SK-N-MC (cell line): ENCODE results near the gene TRIM77.
"Not testable (repeated sequence)": the region's sequence is repeated elsewhere in the genome, so short reads cannot be mapped to it uniquely, and the experiment has no call there.

ENCODE experiments used
- DNase-seq: peaks from one replicate; pipeline ENCODE4 v3.0.0-alpha.2; 2011; ENCODE audit warnings: low read depth, low spot score
- H3K27ac ChIP-seq: fragments of 200-600 bp; sonication (generic); 2 replicates; pipeline ENCODE4 v1.5.1; 2016; ENCODE audit warnings: mixed run types
- H3K36me3 ChIP-seq: fragments of 200-600 bp; sonication (generic); 2 replicates; pipeline ENCODE4 v1.6.1; 2017; ENCODE audit warnings: antibody characterized with exemption, low read length, mixed read lengths; ENCODE audit not compliant: insufficient read depth
- H3K4me3 ChIP-seq: fragments of 200-600 bp; sonication (generic); 2 replicates; pipeline ENCODE4 v1.5.1; 2016
- H3K9ac ChIP-seq: fragments of 200-600 bp; sonication (generic); 2 replicates; pipeline ENCODE4 v1.8.0; 2017; ENCODE audit warnings: mixed run types, mixed read lengths; ENCODE audit not compliant: insufficient read length
- H3K9me3 ChIP-seq: fragments of 200-600 bp; sonication (generic); 2 replicates; pipeline ENCODE4 v1.6.1; 2017; ENCODE audit warnings: low read depth, mild to moderate bottlenecking, antibody characterized with exemption, low read length, moderate library complexity, mixed read lengths
- POLR2AphosphoS5 ChIP-seq: IDR thresholded peaks from 2 replicates; pipeline ENCODE4 v1.6.1; 2012; ENCODE audit warnings: mild to moderate bottlenecking, low read depth, low read length, borderline replicate concordance

TRIM77 gene, protein sequence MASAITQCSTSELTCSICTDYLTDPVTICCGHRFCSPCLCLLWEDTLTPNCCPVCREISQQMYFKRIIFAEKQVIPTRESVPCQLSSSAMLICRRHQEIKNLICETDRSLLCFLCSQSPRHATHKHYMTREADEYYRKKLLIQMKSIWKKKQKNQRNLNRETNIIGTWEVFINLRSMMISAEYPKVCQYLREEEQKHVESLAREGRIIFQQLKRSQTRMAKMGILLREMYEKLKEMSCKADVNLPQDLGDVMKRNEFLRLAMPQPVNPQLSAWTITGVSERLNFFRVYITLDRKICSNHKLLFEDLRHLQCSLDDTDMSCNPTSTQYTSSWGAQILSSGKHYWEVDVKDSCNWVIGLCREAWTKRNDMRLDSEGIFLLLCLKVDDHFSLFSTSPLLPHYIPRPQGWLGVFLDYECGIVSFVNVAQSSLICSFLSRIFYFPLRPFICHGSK

DNA sequence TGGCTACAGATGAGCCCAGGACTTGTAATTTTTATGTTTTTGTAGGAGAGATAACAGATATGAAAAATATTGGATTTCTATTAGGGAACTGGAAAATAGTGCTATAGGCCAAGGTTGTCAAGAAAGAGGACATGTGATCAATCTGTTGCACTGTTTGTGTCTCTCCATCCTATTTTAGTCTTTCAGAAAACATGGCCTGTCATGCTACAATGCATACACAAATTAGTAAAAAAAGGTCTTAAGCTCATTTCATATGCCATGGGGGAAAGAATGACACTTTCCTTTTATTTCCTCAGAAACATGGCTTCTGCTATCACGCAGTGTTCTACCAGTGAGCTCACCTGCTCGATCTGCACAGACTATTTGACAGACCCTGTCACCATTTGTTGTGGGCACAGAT lies at the start of gene TRIM77:
TRIM77 (plus strand) TSS at position 301 of the 400 bp plus-strand sequence; CDS start at position 301, 0 bp downstream.
- not testable (repeated sequence) for H3K36me3 ChIP-seq, H3K9me3 ChIP-seq, H3K27ac ChIP-seq, H3K4me3 ChIP-seq, DNase-seq, H3K9ac ChIP-seq

DNA sequence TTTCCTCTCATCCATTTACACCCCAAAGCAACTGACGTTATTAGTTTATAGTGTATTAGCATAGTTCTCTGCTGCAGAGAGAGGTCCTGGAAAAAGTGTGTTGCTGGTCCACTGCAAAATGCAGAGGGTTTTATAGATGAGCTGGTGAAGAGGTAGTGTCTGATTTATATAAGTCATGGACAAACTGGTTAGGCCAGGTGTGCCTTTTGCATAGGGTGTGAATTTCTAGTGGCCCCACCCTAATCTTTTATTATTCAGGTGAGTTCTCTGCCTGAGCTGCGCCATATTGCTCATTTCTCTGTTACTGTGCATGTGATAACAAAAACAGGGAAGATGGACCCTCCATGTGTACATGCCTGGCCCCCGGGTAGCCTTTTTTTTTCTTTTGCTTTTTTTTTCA lies 43.1 kb upstream of the TRIM77 start:
- no peak for DNase-seq
- Histone ChIP-seq H3K9ac (no peak overlapping the region), H3K4me3 (no peak overlapping the region), H3K36me3 (no peaks in the 10 kb centered on the region), H3K9me3 (no peaks in the 10 kb centered on the region), H3K27ac (no peak overlapping the region)
- no peak for TF ChIP-seq POLR2AphosphoS5

DNA sequence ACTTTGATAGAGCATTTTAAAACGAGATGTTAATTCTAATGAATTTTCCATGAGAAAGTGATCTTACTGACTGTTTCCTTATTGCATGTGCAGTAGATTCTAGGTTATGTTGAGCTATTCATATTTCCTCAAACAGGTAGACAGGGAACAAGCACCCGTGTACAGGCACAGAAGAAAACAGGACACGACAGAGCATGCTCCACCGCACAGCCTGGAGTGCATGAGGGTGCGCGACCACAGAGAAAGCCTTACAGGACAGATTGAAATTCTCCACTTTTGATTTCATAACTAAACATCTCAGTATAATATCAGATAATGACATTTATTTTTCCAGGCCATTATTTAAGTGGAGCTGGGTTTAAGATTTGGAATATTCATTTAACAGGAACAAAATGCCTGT lies 41.9 kb upstream of the TRIM77 start:
- not testable (repeated sequence) for H3K27ac ChIP-seq, H3K36me3 ChIP-seq, DNase-seq, H3K4me3 ChIP-seq, H3K9ac ChIP-seq, H3K9me3 ChIP-seq

DNA sequence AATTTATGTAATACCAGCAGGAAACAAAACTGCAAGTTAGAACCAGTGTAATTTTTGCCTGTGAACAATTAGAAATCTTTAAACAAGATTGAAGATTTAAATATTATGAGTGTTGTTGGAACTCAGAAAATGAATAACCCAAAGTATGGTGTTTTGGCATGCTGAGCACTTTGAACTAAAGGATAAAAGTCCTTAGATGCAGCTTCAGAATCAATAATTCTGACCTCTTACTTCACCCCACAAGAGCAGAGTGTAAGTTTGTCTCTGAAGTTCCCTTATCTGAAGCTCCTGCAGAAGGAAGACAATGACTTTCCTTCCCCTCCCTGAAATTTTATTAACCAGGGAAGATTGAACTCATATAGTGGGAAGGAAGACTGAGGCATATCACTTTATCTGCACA lies 40.5 kb upstream of the TRIM77 start:
- H3K9me3 ChIP-seq, H3K4me3 ChIP-seq: not testable (repeated sequence)

DNA sequence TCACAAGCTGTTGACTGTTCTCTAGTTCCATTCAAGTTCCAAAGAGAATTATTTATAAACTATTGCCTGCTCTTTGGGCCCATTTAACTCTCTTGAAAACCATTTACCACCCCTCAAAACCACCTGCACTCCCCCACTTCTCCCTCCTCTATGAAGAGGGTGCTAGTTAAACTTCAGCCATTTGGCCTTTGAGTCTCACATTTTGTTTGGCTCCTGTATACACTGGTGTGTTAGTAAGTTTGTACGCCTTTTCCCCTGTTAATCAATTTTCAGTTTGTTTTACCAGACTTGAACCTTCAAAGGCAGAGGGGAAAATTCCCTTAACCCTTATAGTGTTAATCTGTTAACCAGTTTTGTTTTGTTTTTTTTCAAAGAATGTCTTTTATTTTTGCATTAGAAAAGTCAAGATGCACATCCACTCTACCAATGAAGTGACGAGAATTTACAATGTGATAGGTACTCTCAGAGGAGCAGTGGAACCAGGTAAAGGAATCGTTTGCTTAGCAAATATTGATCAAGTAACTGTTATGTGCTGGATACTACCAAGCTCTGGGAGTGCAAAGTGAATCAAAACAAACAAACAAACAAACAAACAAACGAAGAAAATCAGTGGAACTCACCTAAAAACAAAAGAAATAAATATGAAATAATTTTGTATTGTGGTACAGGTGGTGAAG lies 40.0 kb upstream of the TRIM77 start:
- H3K4me3 ChIP-seq, H3K27ac ChIP-seq, H3K9me3 ChIP-seq, H3K9ac ChIP-seq, H3K36me3 ChIP-seq, DNase-seq: not testable (repeated sequence)

More for the DNA sequence above, 40.5 kb upstream of the TRIM77 start:
- H3K9ac ChIP-seq, DNase-seq, H3K27ac ChIP-seq, H3K36me3 ChIP-seq: not testable (repeated sequence)

DNA sequence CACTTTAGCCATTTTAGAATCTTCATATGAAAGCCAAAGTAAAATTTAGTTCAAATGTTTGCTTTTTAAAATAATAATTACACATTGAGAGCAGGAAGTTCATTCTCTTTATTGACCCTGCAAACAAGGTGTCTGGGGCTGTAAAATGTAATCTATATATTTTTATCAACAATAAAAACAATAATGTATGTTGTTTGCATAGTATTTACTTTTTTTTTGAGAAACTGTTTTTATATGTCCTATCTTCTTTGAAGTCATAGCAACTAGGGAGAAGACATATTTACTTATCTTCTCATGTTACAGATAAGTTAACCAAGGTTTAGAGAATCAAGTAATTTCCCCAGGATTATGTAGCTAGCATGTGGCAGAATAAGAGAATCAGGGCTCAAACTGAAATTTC lies 37.6 kb upstream of the TRIM77 start:
- H3K4me3 ChIP-seq, H3K27ac ChIP-seq, H3K9ac ChIP-seq, H3K36me3 ChIP-seq, DNase-seq, H3K9me3 ChIP-seq: not testable (repeated sequence)

DNA sequence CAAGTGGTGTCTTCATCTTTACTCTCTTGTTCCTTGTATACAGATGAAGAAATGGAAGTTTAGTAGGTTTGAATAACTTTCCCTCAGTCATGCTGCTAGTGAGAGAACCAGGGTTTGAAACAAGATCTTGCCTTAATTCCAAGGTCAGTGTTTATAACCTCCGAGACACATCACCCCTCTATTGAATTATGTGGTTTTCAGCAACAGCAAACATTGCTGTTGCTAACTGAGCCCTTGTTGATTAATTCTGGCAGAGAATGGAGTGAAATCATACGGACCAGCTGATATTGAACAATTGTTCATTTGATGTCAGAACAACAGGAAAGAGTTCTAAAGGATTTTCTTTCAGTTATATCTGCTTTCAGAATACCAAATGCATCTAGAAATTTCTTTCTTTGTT lies 36.7 kb upstream of the TRIM77 start:
- not testable (repeated sequence) for H3K9me3 ChIP-seq, H3K27ac ChIP-seq, H3K4me3 ChIP-seq, H3K36me3 ChIP-seq, DNase-seq, H3K9ac ChIP-seq

DNA sequence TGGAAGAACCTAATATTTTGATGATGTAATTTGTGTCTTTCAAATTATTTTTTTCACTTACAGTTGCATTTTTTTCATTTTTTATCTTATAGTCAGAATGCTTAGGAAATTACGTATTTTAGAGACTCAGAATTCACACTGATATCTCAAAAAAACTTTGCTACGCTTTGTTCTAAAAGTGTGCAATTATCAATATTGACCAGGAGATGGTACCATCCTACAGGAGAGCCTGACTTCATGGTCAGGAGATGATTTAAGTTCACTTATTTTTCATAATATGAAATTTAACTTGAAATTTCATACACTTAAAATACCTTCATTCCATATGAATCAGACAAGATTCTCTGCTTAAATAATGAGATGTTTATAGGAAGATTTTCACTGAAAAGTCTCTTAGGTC lies 34.7 kb upstream of the TRIM77 start:
- H3K9ac ChIP-seq, H3K4me3 ChIP-seq, H3K27ac ChIP-seq, H3K36me3 ChIP-seq, DNase-seq, H3K9me3 ChIP-seq: not testable (repeated sequence)

DNA sequence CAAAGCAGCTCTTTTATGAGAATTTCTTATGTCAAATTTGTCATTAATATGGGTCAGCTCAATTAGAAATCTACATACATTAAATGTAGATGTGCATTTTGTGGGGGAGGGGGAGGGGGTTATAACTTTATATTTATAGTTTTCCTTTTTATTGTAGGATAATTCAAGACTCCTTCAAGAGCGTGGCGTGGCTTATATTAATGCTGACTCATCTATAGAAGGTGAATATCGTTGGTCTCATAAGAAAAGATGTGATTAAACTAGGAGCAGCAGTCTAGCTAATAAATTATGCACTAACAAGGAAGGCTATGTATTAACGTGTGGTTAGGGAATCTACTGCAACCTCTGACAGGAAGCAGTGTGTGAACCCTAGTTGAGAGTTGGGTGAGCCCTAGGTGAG lies 34.2 kb upstream of the TRIM77 start:
- H3K4me3 ChIP-seq, result peak overlapping the region; percentile 25; the same call in 1 of the 2 replicates
- not testable (repeated sequence) for H3K27ac ChIP-seq, H3K9me3 ChIP-seq, H3K9ac ChIP-seq, DNase-seq, H3K36me3 ChIP-seq

DNA sequence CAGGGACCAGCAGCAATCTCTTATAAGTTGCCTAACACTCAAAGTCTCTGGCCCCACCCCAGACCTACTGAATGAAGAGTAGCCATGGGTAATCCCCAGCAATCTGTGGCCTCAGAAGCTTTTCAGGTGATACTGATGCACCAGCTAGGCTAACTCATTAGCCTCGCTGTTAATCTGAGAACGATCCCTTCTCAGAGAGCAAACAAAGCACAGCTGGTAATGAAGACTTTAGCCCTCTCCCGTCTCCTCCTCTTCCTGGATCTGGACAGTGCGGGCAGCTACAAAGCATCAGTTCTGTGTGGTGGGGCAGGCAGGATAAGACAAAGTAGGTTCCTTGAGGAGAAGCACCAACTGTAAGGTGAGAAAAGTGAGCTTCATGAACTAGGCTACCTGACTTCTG lies 3.0 kb upstream of the TRIM77 start:
- not testable (repeated sequence) for DNase-seq

DNA sequence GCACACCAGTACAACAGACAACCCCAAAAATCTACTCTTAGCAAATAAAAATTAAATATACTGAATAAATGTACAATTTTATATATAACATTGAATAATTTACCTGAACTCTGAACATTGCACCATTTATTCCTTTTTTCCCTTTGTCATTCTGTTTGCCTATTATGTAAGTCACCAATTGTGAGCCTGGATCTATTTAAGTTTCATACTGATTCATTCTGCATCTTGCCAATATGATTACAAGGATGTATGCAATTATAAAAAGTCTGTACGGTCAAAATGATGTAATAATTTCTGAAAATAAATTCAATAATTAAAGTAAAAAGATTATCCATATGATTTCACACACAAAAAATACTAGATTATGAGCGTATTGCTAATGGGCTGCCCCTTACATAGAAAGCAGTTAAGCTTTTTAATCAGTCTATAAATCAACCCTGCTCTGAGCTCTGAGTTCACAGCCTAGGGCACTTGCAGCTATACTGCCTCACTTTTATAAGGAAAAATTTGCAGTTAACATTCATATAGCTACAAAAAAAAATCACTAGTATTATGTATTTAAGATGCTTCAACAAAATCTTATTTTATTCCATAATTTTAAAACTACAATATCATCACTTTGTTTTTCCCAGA lies 14.9 kb downstream of the TRIM77 start:
- not testable (repeated sequence) for H3K9me3 ChIP-seq, H3K27ac ChIP-seq, H3K9ac ChIP-seq, DNase-seq, H3K4me3 ChIP-seq, H3K36me3 ChIP-seq

More for the DNA sequence above, 3.0 kb upstream of the TRIM77 start:
- H3K9me3 ChIP-seq, H3K9ac ChIP-seq, H3K4me3 ChIP-seq, H3K36me3 ChIP-seq, H3K27ac ChIP-seq: not testable (repeated sequence)

DNA sequence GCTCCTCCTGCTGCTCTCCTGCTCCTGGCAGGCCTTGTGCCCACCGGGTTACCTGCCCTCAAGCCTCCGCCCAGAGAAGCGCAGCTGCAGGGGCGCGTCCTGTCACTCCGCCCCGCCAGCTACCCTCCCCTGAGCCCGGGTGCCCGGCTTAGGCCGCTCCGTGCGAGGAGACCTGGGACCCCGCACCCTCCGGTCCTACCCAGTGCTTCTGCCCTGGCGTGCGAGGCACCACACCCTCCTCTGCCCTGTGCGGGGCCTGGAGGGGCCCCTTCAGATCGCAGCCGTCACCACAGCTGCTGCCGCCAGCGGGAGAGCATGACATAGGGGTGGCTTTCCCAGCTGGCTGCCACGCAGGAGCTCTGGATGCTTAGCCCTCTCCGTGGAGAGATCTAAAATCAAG lies 20.1 kb downstream of the TRIM77 start:
- DNase-seq, H3K36me3 ChIP-seq, H3K9ac ChIP-seq, H3K27ac ChIP-seq, H3K9me3 ChIP-seq, H3K4me3 ChIP-seq: not testable (repeated sequence)
